HL-60 (cell line): Measurements from ENCODE around the gene ARSJ.

Experiments
- GABPA ChIP-seq: IDR thresholded peaks from 2 replicates; pipeline ENCODE4 v1.6.1; 2012; ENCODE audit warnings: low read depth
- POLR2AphosphoS5 ChIP-seq: IDR thresholded peaks from 2 replicates; pipeline ENCODE4 v1.6.1; 2012; ENCODE audit warnings: low read depth
- REST ChIP-seq: IDR thresholded peaks from 2 replicates; pipeline ENCODE4 v1.6.1; 2012; ENCODE audit warnings: low read depth; ENCODE audit not compliant: insufficient replicate concordance
- TF ChIP-seq, protein P1 (sequence below): IDR thresholded peaks from one replicate; pipeline ENCODE4 v1.5.1; 2011; ENCODE audit warnings: low read length, control low read depth, inconsistent platforms; ENCODE audit not compliant: insufficient read depth

DNA sequence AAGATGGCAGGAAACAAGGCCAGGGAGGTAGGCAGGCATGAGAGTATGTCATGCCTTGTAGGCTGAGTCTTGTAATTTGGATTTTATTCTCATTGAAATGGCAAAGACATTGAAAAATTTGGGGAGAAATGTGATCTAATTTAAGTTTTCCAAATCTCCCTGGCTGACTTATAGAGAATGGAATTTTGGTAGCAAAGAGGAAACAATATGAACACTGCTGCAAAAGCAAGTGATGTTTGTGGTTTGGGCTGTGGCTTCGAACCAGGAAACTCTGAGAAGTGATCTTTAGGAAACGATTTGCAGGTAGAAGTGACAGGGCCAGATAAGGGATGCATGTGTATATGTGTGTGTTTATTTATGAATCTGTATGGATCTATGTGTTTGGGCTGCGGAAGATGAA, 35.6 kb downstream of the ARSJ start:
- no peak for TF ChIP-seq POLR2AphosphoS5
- TF ChIP-seq, protein P1, sequence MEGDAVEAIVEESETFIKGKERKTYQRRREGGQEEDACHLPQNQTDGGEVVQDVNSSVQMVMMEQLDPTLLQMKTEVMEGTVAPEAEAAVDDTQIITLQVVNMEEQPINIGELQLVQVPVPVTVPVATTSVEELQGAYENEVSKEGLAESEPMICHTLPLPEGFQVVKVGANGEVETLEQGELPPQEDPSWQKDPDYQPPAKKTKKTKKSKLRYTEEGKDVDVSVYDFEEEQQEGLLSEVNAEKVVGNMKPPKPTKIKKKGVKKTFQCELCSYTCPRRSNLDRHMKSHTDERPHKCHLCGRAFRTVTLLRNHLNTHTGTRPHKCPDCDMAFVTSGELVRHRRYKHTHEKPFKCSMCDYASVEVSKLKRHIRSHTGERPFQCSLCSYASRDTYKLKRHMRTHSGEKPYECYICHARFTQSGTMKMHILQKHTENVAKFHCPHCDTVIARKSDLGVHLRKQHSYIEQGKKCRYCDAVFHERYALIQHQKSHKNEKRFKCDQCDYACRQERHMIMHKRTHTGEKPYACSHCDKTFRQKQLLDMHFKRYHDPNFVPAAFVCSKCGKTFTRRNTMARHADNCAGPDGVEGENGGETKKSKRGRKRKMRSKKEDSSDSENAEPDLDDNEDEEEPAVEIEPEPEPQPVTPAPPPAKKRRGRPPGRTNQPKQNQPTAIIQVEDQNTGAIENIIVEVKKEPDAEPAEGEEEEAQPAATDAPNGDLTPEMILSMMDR, result no peak
- no peak for TF ChIP-seq GABPA
- TF ChIP-seq REST, result no peak
